ENCODE data around the gene NADSYN1. TPM values are rescaled to one million over a fixed set of nuclear protein-coding genes. Genes with fewer than 3 reads are reported as not detected.
A peak's percentile ranks its signal among the peaks of the same experiment; 100 is the strongest.

The NADSYN1 gene
- polyA plus RNA-seq, 3 donors, result 44.1 to 162 (median 44.8) TPM

- no peaks in the 10 kb centered on the region for H3K36me3 ChIP-seq (replicated peaks in 1 of 2; ENCODE audit: control insufficient read depth in 1 of 2, insufficient read depth in 2 of 2, low read length in 2 of 2)
- peak; percentile 87 to 88 (median 87) for DNase-seq
- intact Hi-C loops (cut with micrococcal nuclease), result no loop called here
- H3K4me1 ChIP-seq (ENCODE audit: control insufficient read depth in 1 of 2, insufficient read depth in 2 of 2, low read length in 2 of 2), result peaks cover 38 to 42% of the 10 kb centered on the region in 2 donors
- no peaks in the 10 kb centered on the region for H3K27me3 ChIP-seq (ENCODE audit: control insufficient read depth in 2 of 2, insufficient read depth in 2 of 2, low read length in 2 of 2)
- peaks cover 41% of the 10 kb centered on the region for H3K4me1 Mint-ChIP-seq
- peaks cover 4% of the 10 kb centered on the region for H3K79me2 ChIP-seq (ENCODE audit: insufficient read depth, low read length)
- H3K9me3 Mint-ChIP-seq, result peaks cover 7 to 19% (median 15%) of the 10 kb centered on the region in 7 donors
- H3K27me3 Mint-ChIP-seq (ENCODE audit: low read depth in 3 of 3), result peaks cover 0 to 3% (median 0%) of the 10 kb centered on the region in 3 donors
- H3K9me3 ChIP-seq (replicated peaks in 1 of 2; ENCODE audit: control insufficient read depth in 1 of 2, insufficient read depth in 1 of 2, low read length in 2 of 2), result peaks cover 7 to 11% of the 10 kb centered on the region in 2 donors
- no peak for TF ChIP-seq CTCF (IDR thresholded peaks at IDR 0.05)
- peak within 1 kb of the TSS; percentile 64 to 85 (median 82) for H3K4me3 ChIP-seq (replicated peaks in 1 of 3; ENCODE audit: low read depth in 2 of 3, low read length in 3 of 3)
- peak within 1 kb of the TSS; percentile 96 for H3K4me2 ChIP-seq (replicated peaks; ENCODE audit: extremely low read depth, low read length, poor library complexity, severe bottlenecking)
- peak within 1 kb of the TSS; percentile 90 to 93 for H3K4me3 Mint-ChIP-seq
- H3K27ac Mint-ChIP-seq, result peak within 1 kb of the TSS; percentile 77 to 91 (median 85)
- H3K9ac ChIP-seq (ENCODE audit: insufficient read depth, low read length, poor library complexity, severe bottlenecking), result peak within 1 kb of the TSS; percentile 73
- peaks cover 9 to 14% of the 10 kb centered on the region in 2 donors for H3K36me3 Mint-ChIP-seq
- H2AFZ ChIP-seq (ENCODE audit: insufficient read depth, low read depth, low read length, poor library complexity, severe bottlenecking), result peak within 1 kb of the TSS; percentile 86
- no peaks in the 10 kb centered on the region for H4K20me1 ChIP-seq (ENCODE audit: insufficient read depth, low read length)
- under 1% methylated on average over 75 of the region's 78 CpGs for WGBS (ENCODE audit: insufficient coverage)
- H3K27ac ChIP-seq (ENCODE audit: low read depth in 1 of 2, low read length in 2 of 2), result peak within 1 kb of the TSS; percentile 24 to 76
Observed at GRCh38 chr11:71448257-71449171, 4.5 kb upstream of the NADSYN1 start, which contains the start of gene DHCR7. DHCR7 (minus strand) TSS chr11:71448393; CDS start chr11:71444952, 3,441 bp downstream.

- Mint-ChIP-seq H3K9me3 (peaks cover 7 to 19% (median 15%) of the 10 kb centered on the region in 7 donors), H3K27ac (peak overlapping the region in 3 of 7 donors; percentile 2 to 70 (median 18)), H3K4me1 (peaks cover 52% of the 10 kb centered on the region), H3K36me3 (peaks cover 9 to 14% of the 10 kb centered on the region in 2 donors), H3K27me3 (ENCODE audit: low read depth in 3 of 3) (peaks cover 0 to 3% (median 0%) of the 10 kb centered on the region in 3 donors), H3K4me3 (peak overlapping the region; percentile 90)
- Histone ChIP-seq H3K27me3 (ENCODE audit: control insufficient read depth in 2 of 2, insufficient read depth in 2 of 2, low read length in 2 of 2) (no peaks in the 10 kb centered on the region), H3K4me3 (replicated peaks in 1 of 3; ENCODE audit: low read depth in 2 of 3, low read length in 3 of 3) (no peak overlapping the region), H3K36me3 (replicated peaks in 1 of 2; ENCODE audit: control insufficient read depth in 1 of 2, insufficient read depth in 2 of 2, low read length in 2 of 2) (peaks cover 0 to under 1% of the 10 kb centered on the region in 2 donors), H3K4me2 (replicated peaks; ENCODE audit: extremely low read depth, low read length, poor library complexity, severe bottlenecking) (peak overlapping the region; percentile 96), H3K9me3 (replicated peaks in 1 of 2; ENCODE audit: control insufficient read depth in 1 of 2, insufficient read depth in 1 of 2, low read length in 2 of 2) (peaks cover 7 to 11% of the 10 kb centered on the region in 2 donors), H4K20me1 (ENCODE audit: insufficient read depth, low read length) (peaks cover 10% of the 10 kb centered on the region), H3K27ac (ENCODE audit: low read depth in 1 of 2, low read length in 2 of 2) (no peak overlapping the region), H3K4me1 (ENCODE audit: control insufficient read depth in 1 of 2, insufficient read depth in 2 of 2, low read length in 2 of 2) (peaks cover 49 to 53% of the 10 kb centered on the region in 2 donors), H2AFZ (ENCODE audit: insufficient read depth, low read depth, low read length, poor library complexity, severe bottlenecking) (no peak overlapping the region), H3K9ac (ENCODE audit: insufficient read depth, low read length, poor library complexity, severe bottlenecking) (no peak overlapping the region), H3K79me2 (ENCODE audit: insufficient read depth, low read length) (peaks cover 15% of the 10 kb centered on the region)
- DNase-seq, result no peak
- no peak for TF ChIP-seq CTCF (IDR thresholded peaks at IDR 0.05)
- WGBS (ENCODE audit: insufficient coverage), result 90% methylated on average over 2 of the region's 6 CpGs
- intact Hi-C loops (cut with micrococcal nuclease), result no loop called here
Observed at GRCh38 chr11:71449596-71449995, 3.4 kb upstream of the NADSYN1 start.

Data from CD14-positive monocyte (primary cell).